Fibroblast of mammary gland (primary cell): Measurements from ENCODE around the gene PAK3.
A peak's percentile ranks its signal among the peaks of the same experiment; 100 is the strongest.

Experiments used
- DNase-seq: peaks from one replicate; pipeline ENCODE4 v3.0.0-alpha.2; 2010; ENCODE audit warnings: low read depth
- H3K4me3 ChIP-seq: 2 replicates; pipeline ENCODE4 v1.5.1; 2011; ENCODE audit warnings: low read depth, mild to moderate bottlenecking, low read length, moderate library complexity; ENCODE audit not compliant: control insufficient read depth
- TF ChIP-seq, protein P1 (sequence below): conservative IDR thresholded peaks from 2 replicates; pipeline ENCODE4 v1.5.1; 2011; ENCODE audit warnings: low read depth, low read length, inconsistent platforms; ENCODE audit not compliant: control insufficient read depth, insufficient read depth

PAK3 gene

DNA sequence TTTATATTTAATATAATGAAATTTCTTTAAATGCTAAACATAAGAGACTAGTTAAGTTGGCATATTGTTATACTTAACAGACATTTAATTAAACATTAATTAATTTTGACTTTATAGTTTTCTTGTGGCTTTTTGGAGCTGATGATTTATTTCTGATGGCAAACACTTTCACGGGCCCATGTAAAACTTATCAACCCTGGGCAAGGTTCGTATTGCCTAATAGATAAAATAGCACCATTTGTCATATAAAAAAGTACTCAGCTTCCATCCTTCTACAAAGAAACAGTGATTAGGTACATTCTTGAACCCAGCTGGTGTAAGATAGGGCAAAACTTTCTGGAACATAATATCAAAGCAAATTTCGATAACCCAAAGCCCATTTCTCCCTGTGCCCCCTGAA is 63.2 kb downstream of the PAK3 start:
- DNase-seq = no peak
- H3K4me3 ChIP-seq = no peak overlapping the region
- TF ChIP-seq, protein P1, sequence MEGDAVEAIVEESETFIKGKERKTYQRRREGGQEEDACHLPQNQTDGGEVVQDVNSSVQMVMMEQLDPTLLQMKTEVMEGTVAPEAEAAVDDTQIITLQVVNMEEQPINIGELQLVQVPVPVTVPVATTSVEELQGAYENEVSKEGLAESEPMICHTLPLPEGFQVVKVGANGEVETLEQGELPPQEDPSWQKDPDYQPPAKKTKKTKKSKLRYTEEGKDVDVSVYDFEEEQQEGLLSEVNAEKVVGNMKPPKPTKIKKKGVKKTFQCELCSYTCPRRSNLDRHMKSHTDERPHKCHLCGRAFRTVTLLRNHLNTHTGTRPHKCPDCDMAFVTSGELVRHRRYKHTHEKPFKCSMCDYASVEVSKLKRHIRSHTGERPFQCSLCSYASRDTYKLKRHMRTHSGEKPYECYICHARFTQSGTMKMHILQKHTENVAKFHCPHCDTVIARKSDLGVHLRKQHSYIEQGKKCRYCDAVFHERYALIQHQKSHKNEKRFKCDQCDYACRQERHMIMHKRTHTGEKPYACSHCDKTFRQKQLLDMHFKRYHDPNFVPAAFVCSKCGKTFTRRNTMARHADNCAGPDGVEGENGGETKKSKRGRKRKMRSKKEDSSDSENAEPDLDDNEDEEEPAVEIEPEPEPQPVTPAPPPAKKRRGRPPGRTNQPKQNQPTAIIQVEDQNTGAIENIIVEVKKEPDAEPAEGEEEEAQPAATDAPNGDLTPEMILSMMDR = no peak

DNA sequence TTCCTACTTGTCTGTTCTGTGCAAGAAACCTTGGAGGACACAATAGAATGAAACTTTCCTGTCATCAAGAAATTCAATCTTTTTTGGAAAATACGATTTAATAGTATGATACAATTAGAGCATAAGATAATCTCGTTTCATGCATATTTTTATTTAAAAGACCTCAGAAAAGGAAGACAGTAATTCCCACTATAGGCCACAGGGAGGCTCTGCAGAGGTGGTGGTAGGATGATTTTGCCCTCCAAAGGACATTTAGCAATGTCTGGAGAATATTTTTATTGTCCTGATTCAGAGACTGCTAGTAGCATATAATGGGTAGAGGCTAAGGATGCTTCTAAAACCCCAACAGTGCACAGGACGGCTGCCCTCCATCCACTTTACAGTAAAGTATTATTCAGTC is 68.7 kb downstream of the PAK3 start:
- H3K4me3 ChIP-seq = no peak overlapping the region
- TF ChIP-seq, protein P1 = peak; percentile 61
- peak; percentile 29 for DNase-seq

DNA sequence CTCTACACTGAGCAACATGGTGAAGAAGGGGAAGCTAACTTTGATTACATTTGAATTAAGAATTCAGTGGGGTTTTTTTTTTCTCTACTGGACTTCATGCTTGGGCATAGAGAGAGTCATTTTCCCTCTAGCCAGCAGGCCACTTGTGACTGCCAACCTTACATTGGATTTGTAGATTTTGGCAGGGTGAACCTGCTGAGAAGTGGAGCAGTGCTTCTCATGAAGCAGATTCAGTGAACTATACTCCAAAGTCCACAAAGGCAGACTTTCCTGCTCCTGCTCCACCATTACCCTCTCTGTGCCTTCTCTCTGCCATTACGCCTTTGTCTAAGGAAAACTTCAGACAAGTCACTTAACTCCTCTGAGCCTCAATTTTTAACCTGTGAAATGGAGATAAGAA is 69.9 kb downstream of the PAK3 start:
- TF ChIP-seq, protein P1 = no peak
- H3K4me3 ChIP-seq = no peak overlapping the region
- no peak for DNase-seq

DNA sequence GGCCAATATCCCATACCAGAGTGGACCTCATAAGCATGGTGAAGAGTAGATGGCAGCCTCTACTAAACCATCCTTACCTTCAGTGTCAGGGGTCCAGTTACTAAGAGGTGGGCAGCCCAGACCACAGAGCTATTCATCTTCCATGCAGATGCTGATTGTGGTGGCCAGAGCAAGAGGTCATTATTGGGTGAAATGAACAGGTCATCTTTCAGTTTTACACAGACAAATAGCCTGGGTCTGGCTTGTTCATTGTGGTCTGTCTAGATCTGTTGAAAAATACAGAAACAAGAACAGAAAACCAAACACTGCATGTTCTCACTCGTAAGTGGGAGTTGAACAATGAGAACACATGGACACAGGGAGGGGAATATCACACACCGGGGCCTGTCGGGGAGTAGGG is 71.3 kb downstream of the PAK3 start:
- H3K4me3 ChIP-seq = no peak overlapping the region
- no peak for DNase-seq
- TF ChIP-seq, protein P1 = no peak

DNA sequence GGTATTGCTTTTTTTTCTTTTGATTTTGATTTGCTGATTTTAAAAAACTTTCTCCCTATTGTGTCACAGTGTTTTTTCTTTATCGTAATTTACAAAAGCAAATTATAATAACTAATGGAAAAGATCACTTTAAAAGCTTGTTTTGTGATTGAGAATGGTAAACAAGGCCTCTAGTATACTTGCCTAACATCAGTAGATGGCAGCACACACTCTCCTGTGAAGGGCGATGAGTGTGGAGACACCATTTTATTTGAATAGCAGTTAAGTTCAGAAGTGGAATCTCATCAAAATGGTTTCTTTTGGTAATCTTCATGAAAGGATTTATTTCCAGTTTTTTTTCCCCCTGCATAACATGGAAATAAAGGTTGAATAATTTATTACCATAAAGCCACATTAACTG is 72.3 kb downstream of the PAK3 start:
- peak; percentile 53 for DNase-seq

DNA sequence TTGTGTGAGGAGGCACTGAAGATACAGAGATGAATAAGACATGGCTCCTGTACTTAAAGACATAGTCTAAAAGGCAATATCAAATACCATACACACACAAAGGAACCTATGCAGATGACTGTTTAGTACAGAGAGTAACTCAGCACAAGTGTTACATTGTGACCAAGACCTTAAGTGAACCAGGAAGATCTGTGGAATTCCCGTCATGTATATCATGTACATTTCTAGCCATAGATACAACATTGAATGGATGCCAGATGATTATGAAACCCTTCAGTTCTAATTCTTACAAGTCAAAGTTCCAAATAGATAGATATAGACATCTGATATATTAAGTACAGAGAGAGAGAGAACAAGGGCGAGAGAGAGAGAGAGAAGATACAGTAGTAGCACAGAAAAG is 73.2 kb downstream of the PAK3 start:
- no peak overlapping the region for H3K4me3 ChIP-seq
- no peak for DNase-seq
- TF ChIP-seq, protein P1 = no peak

More for the DNA sequence above, 72.3 kb downstream of the PAK3 start:
- TF ChIP-seq, protein P1 = peak; percentile 47
- H3K4me3 ChIP-seq = no peak overlapping the region

DNA sequence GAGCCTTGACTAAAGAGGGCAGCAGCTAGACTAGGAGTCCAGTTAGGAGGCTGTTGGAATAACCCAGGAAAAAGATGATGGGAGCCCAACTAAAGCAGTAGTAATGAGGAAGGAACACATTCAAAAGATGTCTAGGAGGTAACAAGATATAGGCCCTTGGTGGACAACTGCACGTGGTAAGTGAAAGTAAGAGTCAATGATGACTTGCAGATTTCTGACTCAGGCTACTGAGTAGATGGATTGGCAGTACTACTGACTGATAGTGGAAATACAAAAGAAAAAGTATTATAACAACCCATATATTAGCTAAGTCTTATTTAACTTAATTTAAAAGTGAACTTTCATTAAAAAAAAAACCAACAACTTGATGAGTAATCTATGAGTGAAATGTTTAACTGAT is 74.0 kb downstream of the PAK3 start:
- no peak overlapping the region for H3K4me3 ChIP-seq
- peak; percentile 67 for DNase-seq
- TF ChIP-seq, protein P1 = no peak
